Suprapubic skin (tissue), 3 donors: ENCODE results near the gene RHOJ.

Source experiments
- EP300 ChIP-seq: sonication (generic); formaldehyde crosslinking; IDR thresholded peaks from one replicate; pipeline ENCODE4 v1.6.1; 2017; ENCODE audit warnings: antibody characterized with exemption
- TF ChIP-seq, protein P1 (sequence below), 2 donors: fragments of 200-600 bp in 1 of 2; fragments of 450-650 bp in 1 of 2; sonication (generic) in 1 of 2; IDR thresholded peaks; one replicate each; pipeline ENCODE4 v1.5.1; 2016 to 2019; ENCODE audit warnings: antibody characterized with exemption in 2 of 2, mild to moderate bottlenecking in 1 of 2, moderate library complexity in 1 of 2

DNA sequence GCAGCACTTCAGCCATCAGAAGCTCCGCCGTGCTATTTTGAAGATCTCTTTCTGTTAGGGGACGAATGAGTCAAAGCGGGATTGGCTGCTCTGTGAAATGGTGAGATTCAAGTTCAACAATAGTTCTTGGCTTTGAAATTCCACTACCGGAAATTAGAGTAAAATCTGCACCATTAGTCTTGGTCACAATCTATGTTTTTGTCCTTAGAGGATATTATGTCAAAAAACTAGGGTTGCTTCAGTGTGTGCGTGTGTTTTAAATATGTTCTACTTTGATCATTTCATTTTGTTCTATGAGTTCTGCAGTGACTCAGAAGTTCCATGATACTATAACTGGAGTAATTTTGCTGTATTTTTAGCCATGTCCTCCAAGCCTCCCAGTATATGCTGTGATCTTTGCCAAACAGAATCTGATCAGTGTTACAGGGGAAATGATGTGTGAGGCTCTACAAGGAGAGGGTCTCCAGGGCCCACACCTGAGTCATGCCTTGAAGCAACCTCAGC is 91.9 kb downstream of the RHOJ start:
- TF ChIP-seq, protein P1, sequence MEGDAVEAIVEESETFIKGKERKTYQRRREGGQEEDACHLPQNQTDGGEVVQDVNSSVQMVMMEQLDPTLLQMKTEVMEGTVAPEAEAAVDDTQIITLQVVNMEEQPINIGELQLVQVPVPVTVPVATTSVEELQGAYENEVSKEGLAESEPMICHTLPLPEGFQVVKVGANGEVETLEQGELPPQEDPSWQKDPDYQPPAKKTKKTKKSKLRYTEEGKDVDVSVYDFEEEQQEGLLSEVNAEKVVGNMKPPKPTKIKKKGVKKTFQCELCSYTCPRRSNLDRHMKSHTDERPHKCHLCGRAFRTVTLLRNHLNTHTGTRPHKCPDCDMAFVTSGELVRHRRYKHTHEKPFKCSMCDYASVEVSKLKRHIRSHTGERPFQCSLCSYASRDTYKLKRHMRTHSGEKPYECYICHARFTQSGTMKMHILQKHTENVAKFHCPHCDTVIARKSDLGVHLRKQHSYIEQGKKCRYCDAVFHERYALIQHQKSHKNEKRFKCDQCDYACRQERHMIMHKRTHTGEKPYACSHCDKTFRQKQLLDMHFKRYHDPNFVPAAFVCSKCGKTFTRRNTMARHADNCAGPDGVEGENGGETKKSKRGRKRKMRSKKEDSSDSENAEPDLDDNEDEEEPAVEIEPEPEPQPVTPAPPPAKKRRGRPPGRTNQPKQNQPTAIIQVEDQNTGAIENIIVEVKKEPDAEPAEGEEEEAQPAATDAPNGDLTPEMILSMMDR (IDR thresholded peaks at IDR 0.05), result no peak
- TF ChIP-seq EP300, result no peak
